Trophoblast cell (in vitro differentiated cells and primary cell): Measurements from ENCODE around the gene SLC34A1.
A peak's percentile ranks its signal among the peaks of the same experiment; 100 is the strongest.

Experiments
- DNase-seq, 2 donors: peaks; one replicate each; pipeline ENCODE4 v3.0.0-alpha.2; 2016
- H2AFZ ChIP-seq: 2 replicates; pipeline ENCODE4 v1.6.1; 2013; ENCODE audit warnings: low read length, moderate library complexity, mild to moderate bottlenecking; ENCODE audit not compliant: insufficient read depth, poor library complexity
- H2AK5ac ChIP-seq: 2 replicates; pipeline ENCODE4 v1.6.1; 2013; ENCODE audit warnings: mild to moderate bottlenecking, low read length
- H2BK120ac ChIP-seq: 2 replicates; pipeline ENCODE4 v1.6.1; 2013; ENCODE audit warnings: low read length, mild to moderate bottlenecking, moderate library complexity; ENCODE audit not compliant: insufficient read depth, poor library complexity
- H2BK12ac ChIP-seq: 2 replicates; pipeline ENCODE4 v1.6.1; 2013; ENCODE audit warnings: mild to moderate bottlenecking, low read length, moderate library complexity
- H2BK5ac ChIP-seq: 2 replicates; pipeline ENCODE4 v1.6.1; 2013; ENCODE audit warnings: low read length, low read depth, moderate library complexity, mild to moderate bottlenecking; ENCODE audit not compliant: poor library complexity
- H3K14ac ChIP-seq: 2 replicates; pipeline ENCODE4 v1.6.1; 2013; ENCODE audit warnings: mild to moderate bottlenecking, low read length
- H3K18ac ChIP-seq: 2 replicates; pipeline ENCODE4 v1.6.1; 2013; ENCODE audit warnings: mild to moderate bottlenecking, low read length
- H3K23ac ChIP-seq: 2 replicates; pipeline ENCODE4 v1.6.1; 2013; ENCODE audit warnings: low read length
- H3K27ac ChIP-seq: 2 replicates; pipeline ENCODE4 v1.5.1; 2013; ENCODE audit warnings: low read depth, mild to moderate bottlenecking, inconsistent platforms, low read length, moderate library complexity
- H3K27me3 ChIP-seq: 2 replicates; pipeline ENCODE4 v1.6.1; 2013; ENCODE audit warnings: inconsistent platforms, mild to moderate bottlenecking, low read length, moderate library complexity; ENCODE audit not compliant: insufficient read depth
- H3K36me3 ChIP-seq, 2 experiments: 1 replicate in 1 of 2; 2 replicates in 1 of 2; pipeline ENCODE4 v1.6.1; 2013; ENCODE audit warnings: low read length in 2 of 2, mild to moderate bottlenecking in 2 of 2, moderate library complexity in 1 of 2; ENCODE audit not compliant: insufficient read depth in 2 of 2, control insufficient read depth in 1 of 2
- H3K4ac ChIP-seq: 2 replicates; pipeline ENCODE4 v1.6.1; 2013; ENCODE audit warnings: low read depth, mild to moderate bottlenecking, low read length, moderate library complexity
- H3K4me1 ChIP-seq, 2 experiments: 1 replicate in 1 of 2; 2 replicates in 1 of 2; pipeline ENCODE4 v1.6.1; 2013; ENCODE audit warnings: low read length in 2 of 2, mild to moderate bottlenecking in 2 of 2, moderate library complexity in 1 of 2; ENCODE audit not compliant: insufficient read depth in 2 of 2, control insufficient read depth in 1 of 2
- H3K4me2 ChIP-seq: 2 replicates; pipeline ENCODE4 v1.6.1; 2013; ENCODE audit warnings: inconsistent platforms, mild to moderate bottlenecking, low read length, moderate library complexity
- H3K4me3 ChIP-seq: 2 replicates; pipeline ENCODE4 v1.5.1; 2013; ENCODE audit warnings: mild to moderate bottlenecking, low read depth, low read length, inconsistent platforms
- H3K79me1 ChIP-seq: one replicate; pipeline ENCODE4 v1.6.1; 2013; ENCODE audit warnings: low read length
- H3K79me2 ChIP-seq: 2 replicates; pipeline ENCODE4 v1.6.1; 2013; ENCODE audit warnings: low read length, mild to moderate bottlenecking; ENCODE audit not compliant: control insufficient read depth, insufficient read depth, poor library complexity
- H3K9ac ChIP-seq: 2 replicates; pipeline ENCODE4 v1.6.1; 2013; ENCODE audit warnings: mild to moderate bottlenecking, low read length
- H3K9me3 ChIP-seq: 2 replicates; pipeline ENCODE4 v1.6.1; 2013; ENCODE audit warnings: low read depth, mild to moderate bottlenecking, control low read depth, inconsistent platforms, low read length; ENCODE audit not compliant: insufficient read depth
- H4K12ac ChIP-seq: 2 replicates; pipeline ENCODE4 v1.6.1; 2013; ENCODE audit warnings: low read depth, mild to moderate bottlenecking, low read length, moderate library complexity
- H4K8ac ChIP-seq: 2 replicates; pipeline ENCODE4 v1.6.1; 2013; ENCODE audit warnings: low read depth, mild to moderate bottlenecking, low read length, moderate library complexity
- H4K91ac ChIP-seq: one replicate; pipeline ENCODE4 v1.6.1; 2013; ENCODE audit warnings: low read depth, mild to moderate bottlenecking, low read length, moderate library complexity
- WGBS: extraction: QIAGEN DNeasy Blood & Tissue Kit; methylation state at CpG from one replicate; pipeline ENCODE4 v1.1.7; 2013; ENCODE audit warnings: missing lambda C conversion rate; ENCODE audit not compliant: insufficient read length, insufficient coverage; ENCODE audit errors: extremely low coverage; 5-methylcytosine and 5-hydroxymethylcytosine counted together

Gene SLC34A1

DNA sequence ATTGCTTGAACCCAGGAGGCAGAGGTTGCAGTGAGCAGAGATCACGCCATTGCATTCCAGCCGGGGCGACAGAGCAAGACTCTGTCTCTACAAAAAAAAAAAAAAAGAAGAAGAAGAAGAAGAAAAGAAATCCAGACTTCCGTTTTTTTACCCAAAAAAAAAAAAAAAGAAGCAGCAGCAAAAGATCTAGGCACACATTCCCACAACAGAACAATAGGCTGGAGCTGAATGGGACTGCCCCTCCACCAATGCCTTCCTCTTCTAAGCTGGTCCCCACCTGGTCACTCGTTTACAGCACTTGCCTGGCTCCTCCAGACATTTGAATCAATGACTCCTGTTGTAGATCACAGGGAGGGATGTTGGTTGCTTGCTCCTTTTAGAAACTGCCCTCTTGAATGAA is 31.1 kb upstream of the SLC34A1 start:
- Histone ChIP-seq H3K18ac (no peak overlapping the region), H2AK5ac (no peak overlapping the region), H2BK12ac (no peak overlapping the region), H4K8ac (no peak overlapping the region), H3K4me2 (no peak overlapping the region), H3K79me2 (peaks cover 11% of the 10 kb centered on the region), H4K91ac (no peak overlapping the region), H3K79me1 (peaks cover 10% of the 10 kb centered on the region), H3K4ac (no peak overlapping the region), H2BK120ac (no peak overlapping the region), H3K27ac (no peak overlapping the region), H3K4me3 (no peak overlapping the region), H2BK5ac (no peak overlapping the region), H3K14ac (no peak overlapping the region), H4K12ac (no peak overlapping the region), H3K4me1 (peaks cover 12 to 16% of the 10 kb centered on the region in 2 experiments), H3K9me3 (no peaks in the 10 kb centered on the region), H3K27me3 (no peaks in the 10 kb centered on the region), H2AFZ (no peak overlapping the region), H3K23ac (no peak overlapping the region), H3K36me3 (peaks cover 0 to 3% of the 10 kb centered on the region in 2 experiments), H3K9ac (no peak overlapping the region)
- no CpG with 5 or more reads among the region's 5 CpGs for WGBS
- no peak for DNase-seq

DNA sequence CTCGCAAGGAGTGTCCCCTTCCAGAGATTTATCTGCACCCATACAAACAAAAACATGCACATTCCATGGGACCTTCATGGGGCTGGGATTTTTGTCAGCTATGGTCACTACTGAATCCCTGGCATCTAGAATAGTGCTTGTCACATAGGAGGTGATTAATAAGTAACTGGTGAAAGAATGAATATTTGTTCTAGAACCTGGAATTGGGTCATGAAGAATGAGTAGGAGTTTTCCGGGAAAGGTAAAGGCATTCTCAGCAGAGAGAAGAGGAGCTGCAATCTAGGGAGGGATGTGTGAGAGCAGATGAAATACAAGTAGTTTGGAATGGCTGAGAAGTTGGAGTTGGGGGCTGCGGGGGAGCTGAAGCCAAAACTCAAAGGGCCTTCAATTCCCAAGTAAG is 30.0 kb upstream of the SLC34A1 start:
- WGBS: no CpG with 5 or more reads among the region's 3 CpGs
- no peak overlapping the region for H2BK120ac ChIP-seq

DNA sequence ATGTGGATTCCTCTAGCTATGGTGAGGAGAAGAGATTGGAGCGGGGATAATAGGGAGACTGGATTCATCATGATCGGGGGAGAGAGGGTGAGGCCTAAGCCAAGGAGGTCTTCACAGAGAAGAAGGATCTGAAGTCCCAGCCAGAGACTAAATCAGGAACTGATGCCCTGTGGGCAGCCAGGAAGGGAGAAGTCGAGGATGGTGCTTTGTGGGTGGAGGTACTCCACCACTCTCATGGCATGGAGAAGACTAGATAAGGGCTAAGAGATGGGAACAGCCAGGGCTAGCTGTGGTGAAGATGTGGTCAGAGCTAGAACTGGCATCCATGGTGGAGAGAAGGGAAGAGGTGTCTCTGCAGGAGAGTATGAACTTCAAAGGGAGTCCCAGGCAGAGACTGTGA is 29.5 kb upstream of the SLC34A1 start:
- WGBS: no CpG with 5 or more reads among the region's 3 CpGs
- no peak overlapping the region for H2BK12ac ChIP-seq
- no peak overlapping the region for H3K27ac ChIP-seq
- no peak overlapping the region for H3K4me3 ChIP-seq
- no peak overlapping the region for H3K23ac ChIP-seq
- no peak overlapping the region for H3K4ac ChIP-seq
- H3K27me3 ChIP-seq: no peaks in the 10 kb centered on the region
- H3K9ac ChIP-seq: no peak overlapping the region
- H3K9me3 ChIP-seq: no peaks in the 10 kb centered on the region
- peaks cover 10% of the 10 kb centered on the region for H3K79me1 ChIP-seq
- no peak overlapping the region for H4K91ac ChIP-seq
- no peak overlapping the region for H3K18ac ChIP-seq
- no peak overlapping the region for H2BK5ac ChIP-seq
- no peak overlapping the region for H2AFZ ChIP-seq
- H4K12ac ChIP-seq: no peak overlapping the region
- DNase-seq: no peak
- no peak overlapping the region for H2AK5ac ChIP-seq
- peaks cover 11% of the 10 kb centered on the region for H3K79me2 ChIP-seq
- no peak overlapping the region for H3K4me2 ChIP-seq
- H4K8ac ChIP-seq: no peak overlapping the region
- H3K36me3 ChIP-seq: no peaks in the 10 kb centered on the region
- no peak overlapping the region for H3K14ac ChIP-seq
- H2BK120ac ChIP-seq: no peak overlapping the region
- peaks cover 12 to 16% of the 10 kb centered on the region in 2 experiments for H3K4me1 ChIP-seq

More for the DNA sequence above, 30.0 kb upstream of the SLC34A1 start:
- Histone ChIP-seq H3K4me2 (no peak overlapping the region), H3K9ac (no peak overlapping the region), H4K12ac (no peak overlapping the region), H3K27ac (no peak overlapping the region), H3K4me3 (no peak overlapping the region), H2BK12ac (no peak overlapping the region), H3K36me3 (no peaks in the 10 kb centered on the region), H3K4ac (no peak overlapping the region), H3K23ac (no peak overlapping the region), H3K4me1 (peaks cover 12 to 16% of the 10 kb centered on the region in 2 experiments), H3K79me1 (peaks cover 10% of the 10 kb centered on the region), H2AFZ (no peak overlapping the region), H3K14ac (no peak overlapping the region), H2AK5ac (no peak overlapping the region), H3K9me3 (no peaks in the 10 kb centered on the region), H4K8ac (no peak overlapping the region), H3K79me2 (peaks cover 11% of the 10 kb centered on the region), H3K18ac (no peak overlapping the region), H4K91ac (no peak overlapping the region), H3K27me3 (no peaks in the 10 kb centered on the region), H2BK5ac (no peak overlapping the region)
- DNase-seq: peak in 1 of 2 donors; percentile 16

DNA sequence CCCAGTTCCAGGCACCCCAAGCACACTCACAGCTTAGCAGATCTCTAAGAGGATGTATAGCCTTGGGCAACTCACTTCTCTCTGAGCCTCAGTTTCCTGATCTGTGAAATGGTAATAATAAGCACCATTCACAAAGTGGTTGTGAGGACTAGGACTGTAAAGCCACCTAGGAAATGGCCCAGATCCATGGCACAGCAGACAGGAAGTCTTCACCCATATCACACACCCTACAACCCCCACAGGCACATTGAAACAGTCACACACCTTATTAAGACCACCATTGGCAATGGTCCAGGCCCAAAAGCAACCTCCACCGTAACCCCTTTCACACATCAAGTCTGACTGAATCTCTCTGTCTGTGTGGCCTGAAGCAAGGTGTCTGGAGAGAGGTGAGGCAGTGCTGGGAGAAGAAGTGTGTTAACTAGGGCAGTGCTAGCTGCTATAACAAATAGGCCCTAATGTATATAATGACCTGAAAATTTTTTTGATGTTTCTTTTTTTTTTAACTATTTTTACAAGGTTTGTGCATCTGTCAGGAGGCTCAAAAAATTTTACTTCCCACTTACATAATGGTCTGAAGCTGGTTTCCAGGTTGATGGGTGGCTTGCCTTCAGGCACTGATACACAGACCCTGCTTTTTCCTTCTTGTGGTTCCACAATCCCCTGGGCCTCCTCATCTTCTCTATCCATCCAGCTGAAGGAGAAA is 28.9 kb upstream of the SLC34A1 start:
- Histone ChIP-seq H3K4me1 (peaks cover 8 to 10% of the 10 kb centered on the region in 2 experiments), H4K8ac (no peak overlapping the region), H3K79me2 (peaks cover 11% of the 10 kb centered on the region), H4K12ac (no peak overlapping the region), H3K14ac (no peak overlapping the region), H3K79me1 (peaks cover 10% of the 10 kb centered on the region), H3K9me3 (no peaks in the 10 kb centered on the region), H2BK12ac (no peak overlapping the region), H3K23ac (no peak overlapping the region), H2AK5ac (no peak overlapping the region), H2AFZ (no peak overlapping the region), H3K4ac (no peak overlapping the region), H3K27ac (no peak overlapping the region), H4K91ac (no peak overlapping the region), H3K4me2 (no peak overlapping the region), H3K4me3 (no peak overlapping the region), H3K9ac (no peak overlapping the region), H3K36me3 (no peaks in the 10 kb centered on the region), H3K18ac (no peak overlapping the region), H3K27me3 (no peaks in the 10 kb centered on the region), H2BK120ac (no peak overlapping the region), H2BK5ac (no peak overlapping the region)
- DNase-seq: no peak
- WGBS: no CpG with 5 or more reads among the region's 1 CpG
